Fibroblast of the aortic adventitia (primary cell): ENCODE results near the gene SOX6. TPM values are rescaled to one million over a fixed set of nuclear protein-coding genes. Genes with fewer than 3 reads are reported as not detected.

Experiments used
- DNase-seq: peaks from one replicate; pipeline ENCODE4 v3.0.0-alpha.2; 2010; ENCODE audit warnings: low read depth
- H3K4me3 ChIP-seq: 2 replicates; pipeline ENCODE4 v1.5.1; 2011; ENCODE audit warnings: low read depth, mild to moderate bottlenecking, control low read depth, low read length, moderate library complexity
- total RNA-seq: library from RNA; depleted of rRNA; stranded (reverse); fragments of >200 nt; gene quantifications from 2 replicates; pipeline ENCODE4 v1.2.3, GENCODE V29; 2012; ENCODE audit warnings: low replicate concordance
- TF ChIP-seq, protein P1 (sequence below): IDR thresholded peaks from 2 replicates; pipeline ENCODE4 v1.5.1; 2011; ENCODE audit warnings: mild to moderate bottlenecking, low read length, control low read depth, inconsistent platforms; ENCODE audit not compliant: insufficient read depth

The SOX6 gene
- total RNA-seq, 1 donor, result 0.36 TPM

DNA sequence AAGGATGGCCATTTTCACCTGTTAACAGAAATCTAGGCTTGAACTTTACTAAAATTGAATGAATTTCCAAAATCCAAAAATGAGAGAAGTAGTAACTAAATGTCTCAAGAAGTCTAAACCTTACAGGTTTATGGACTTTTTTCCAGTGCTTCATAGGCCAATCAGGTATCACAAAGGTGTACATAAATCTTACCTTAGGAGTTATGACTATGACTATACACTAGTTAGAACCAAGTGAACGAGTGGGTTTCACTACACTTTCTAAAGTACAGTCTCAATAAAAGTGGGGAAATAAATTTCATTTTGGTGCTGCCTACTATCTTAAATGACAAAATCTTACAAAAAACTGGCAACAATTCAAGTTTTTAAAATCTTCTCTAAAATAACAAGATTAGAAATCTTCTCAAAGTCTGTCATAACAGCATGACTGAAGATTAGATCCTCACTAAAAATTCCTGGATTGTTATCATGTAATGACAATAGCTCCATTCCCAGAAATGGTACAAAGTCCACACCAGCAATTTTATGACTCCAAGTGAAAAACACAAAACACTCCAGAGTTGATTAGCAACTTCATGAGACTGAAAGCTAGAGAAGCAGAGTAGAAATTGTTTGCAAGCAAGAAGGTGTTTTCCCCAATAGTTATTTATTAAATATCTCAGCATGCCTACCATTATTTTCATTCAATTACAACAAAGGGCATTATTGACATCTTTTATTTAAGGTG, 20.9 kb downstream of the SOX6 start:
- no peak overlapping the region for H3K4me3 ChIP-seq
- TF ChIP-seq, protein P1, sequence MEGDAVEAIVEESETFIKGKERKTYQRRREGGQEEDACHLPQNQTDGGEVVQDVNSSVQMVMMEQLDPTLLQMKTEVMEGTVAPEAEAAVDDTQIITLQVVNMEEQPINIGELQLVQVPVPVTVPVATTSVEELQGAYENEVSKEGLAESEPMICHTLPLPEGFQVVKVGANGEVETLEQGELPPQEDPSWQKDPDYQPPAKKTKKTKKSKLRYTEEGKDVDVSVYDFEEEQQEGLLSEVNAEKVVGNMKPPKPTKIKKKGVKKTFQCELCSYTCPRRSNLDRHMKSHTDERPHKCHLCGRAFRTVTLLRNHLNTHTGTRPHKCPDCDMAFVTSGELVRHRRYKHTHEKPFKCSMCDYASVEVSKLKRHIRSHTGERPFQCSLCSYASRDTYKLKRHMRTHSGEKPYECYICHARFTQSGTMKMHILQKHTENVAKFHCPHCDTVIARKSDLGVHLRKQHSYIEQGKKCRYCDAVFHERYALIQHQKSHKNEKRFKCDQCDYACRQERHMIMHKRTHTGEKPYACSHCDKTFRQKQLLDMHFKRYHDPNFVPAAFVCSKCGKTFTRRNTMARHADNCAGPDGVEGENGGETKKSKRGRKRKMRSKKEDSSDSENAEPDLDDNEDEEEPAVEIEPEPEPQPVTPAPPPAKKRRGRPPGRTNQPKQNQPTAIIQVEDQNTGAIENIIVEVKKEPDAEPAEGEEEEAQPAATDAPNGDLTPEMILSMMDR, result no peak
- no peak for DNase-seq

DNA sequence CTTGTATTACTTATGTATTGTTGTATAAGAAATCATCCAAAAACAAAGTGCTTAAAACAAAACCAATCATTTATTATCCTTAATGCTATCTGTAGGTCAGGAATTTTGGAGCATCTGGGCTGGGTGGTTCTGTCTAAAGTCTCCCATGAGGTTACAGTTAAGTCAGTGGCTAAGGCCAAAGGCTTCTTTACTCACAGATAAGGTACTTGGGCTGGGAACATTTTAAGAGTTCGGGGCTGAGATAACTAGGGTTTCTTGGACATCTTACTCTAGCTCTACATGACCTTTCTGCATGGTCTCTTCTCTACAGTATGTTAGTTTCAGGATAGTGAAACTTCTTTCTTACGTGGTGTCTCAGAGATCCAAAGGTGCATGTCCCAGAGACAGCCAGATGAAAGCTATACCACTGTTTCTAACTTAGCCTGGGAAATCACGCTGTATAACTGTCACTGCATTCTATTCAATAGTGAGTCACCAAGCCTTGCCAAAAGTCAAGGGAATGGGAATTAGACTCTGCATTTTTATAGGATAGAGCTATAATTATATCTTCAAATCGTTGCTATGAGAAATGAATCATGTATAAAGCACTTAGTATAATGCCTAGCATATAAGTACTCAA, 29.6 kb downstream of the SOX6 start:
- no peak overlapping the region for H3K4me3 ChIP-seq
- no peak for DNase-seq
- TF ChIP-seq, protein P1, result no peak

DNA sequence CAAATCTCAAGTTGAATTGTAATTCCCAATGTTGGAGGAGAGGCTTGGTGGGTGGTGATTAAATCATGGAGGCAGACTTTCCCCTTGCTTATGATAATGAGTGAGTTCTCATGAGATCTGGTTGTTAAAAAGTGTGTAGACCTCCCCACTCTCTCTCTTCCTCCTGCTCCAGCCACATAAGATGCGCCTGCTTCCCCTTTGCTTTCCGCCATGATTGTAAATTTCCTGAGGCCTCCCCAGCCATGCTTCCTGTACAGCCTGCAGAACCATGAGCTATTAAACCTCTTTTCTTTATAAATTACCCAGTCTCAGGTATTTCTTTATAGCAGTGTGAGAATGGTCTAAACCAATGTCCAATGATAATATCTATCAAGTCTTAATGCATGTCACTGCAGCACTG, 34.2 kb downstream of the SOX6 start:
- no peak overlapping the region for H3K4me3 ChIP-seq
- DNase-seq, result no peak
- TF ChIP-seq, protein P1, result no peak

DNA sequence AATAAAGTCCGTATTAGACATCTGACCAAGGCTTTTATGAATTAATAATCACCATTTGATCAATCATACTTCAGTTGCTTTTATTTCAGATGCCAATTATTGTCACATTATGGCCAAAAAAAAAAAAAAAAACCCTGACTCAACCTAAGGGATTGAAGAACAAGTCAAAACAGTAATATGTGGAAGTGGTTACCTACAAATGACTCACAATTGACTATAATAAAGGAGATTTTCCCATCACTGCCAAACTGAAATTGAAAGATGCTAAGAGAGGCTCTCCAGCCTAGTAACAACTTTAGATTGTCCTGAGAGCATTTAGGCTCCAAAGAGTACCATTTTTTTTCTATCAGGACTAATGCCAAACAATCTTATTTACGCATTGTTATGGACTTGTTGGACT, 35.2 kb downstream of the SOX6 start:
- no peak overlapping the region for H3K4me3 ChIP-seq
- no peak for DNase-seq
- TF ChIP-seq, protein P1, result no peak

DNA sequence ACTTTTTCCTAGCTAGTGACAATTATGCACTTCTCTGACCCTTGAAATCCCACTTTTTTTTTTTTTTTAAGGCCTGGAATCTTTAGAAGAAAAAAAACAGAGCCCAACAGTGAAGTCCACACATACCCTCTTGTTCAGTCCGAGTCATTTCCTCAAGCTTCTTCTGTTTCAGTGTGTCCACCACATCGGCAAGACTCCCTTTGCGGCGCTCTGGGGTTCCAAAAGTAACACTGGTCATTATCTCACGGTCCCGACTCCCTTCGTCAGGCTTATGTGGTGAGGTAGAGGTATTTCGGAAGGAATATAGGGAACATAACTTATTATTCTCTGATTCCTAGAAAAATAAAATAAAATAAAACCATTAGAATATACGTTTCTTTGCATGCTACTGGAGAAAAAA, 38.0 kb downstream of the SOX6 start:
- TF ChIP-seq, protein P1, result no peak
- DNase-seq, result no peak
- H3K4me3 ChIP-seq, result no peak overlapping the region

DNA sequence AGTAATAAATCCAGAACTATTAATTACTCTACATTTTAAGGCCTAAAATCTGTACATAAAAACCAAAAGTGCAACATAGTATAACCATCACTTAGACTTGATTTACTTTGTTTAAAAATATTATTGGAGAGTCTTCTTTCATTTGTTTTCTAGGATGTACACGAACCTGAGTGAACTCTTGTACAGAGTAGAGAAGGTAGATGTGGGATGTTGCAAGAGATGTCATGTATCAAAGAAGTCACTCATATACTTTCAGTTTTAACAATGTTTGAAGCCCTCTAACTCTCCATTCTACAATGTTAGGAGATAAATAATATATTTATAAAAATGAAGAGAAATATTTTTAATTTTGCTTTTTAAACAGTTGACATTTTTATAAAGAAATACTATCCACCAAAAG, 38.6 kb downstream of the SOX6 start:
- no peak overlapping the region for H3K4me3 ChIP-seq
- DNase-seq, result no peak
- TF ChIP-seq, protein P1, result no peak
